Chondrocyte (in vitro differentiated cells): ENCODE results near the gene C1orf35. TPM values are rescaled to one million over a fixed set of nuclear protein-coding genes. Genes with fewer than 3 reads are reported as not detected.

Experiments
- DNase-seq: peaks from one replicate; pipeline ENCODE4 v3.0.0; 2021; ENCODE audit warnings: mixed read lengths, low spot score
- H3K27ac Mint-ChIP-seq: one replicate; pipeline ENCODE4 v1.8.0; 2021; ENCODE audit warnings: mild to moderate bottlenecking, moderate library complexity, mixed read lengths; ENCODE audit not compliant: unreplicated experiment
- H3K27me3 Mint-ChIP-seq: 2 replicates; pipeline ENCODE4 v1.8.0; 2021; ENCODE audit warnings: low read depth, mixed read lengths
- H3K36me3 Mint-ChIP-seq: 2 replicates; pipeline ENCODE4 v1.8.0; 2021; ENCODE audit warnings: low read depth, mixed read lengths
- H3K4me1 Mint-ChIP-seq: 2 replicates; pipeline ENCODE4 v1.8.0; 2021; ENCODE audit warnings: low read depth, mild to moderate bottlenecking, mixed read lengths
- H3K4me3 Mint-ChIP-seq: one replicate; pipeline ENCODE4 v1.8.0; 2021; ENCODE audit warnings: mild to moderate bottlenecking, moderate library complexity, mixed read lengths; ENCODE audit not compliant: unreplicated experiment
- H3K9me3 Mint-ChIP-seq: 2 replicates; pipeline ENCODE4 v1.8.0; 2021; ENCODE audit warnings: low read depth, mixed read lengths
- total RNA-seq: library from RNA; stranded (reverse); gene quantifications from 3 replicates; pipeline ENCODE4 v1.2.1, GENCODE V29; 2021
- TF ChIP-seq, protein P1 (sequence below): fragments of 200-600 bp; sonication (generic); IDR thresholded peaks from 2 replicates; pipeline ENCODE4 v1.5.0; 2021; ENCODE audit warnings: antibody characterized with exemption, mild to moderate bottlenecking, moderate library complexity

C1orf35 gene
- total RNA-seq, 1 donor from 2014 or later, result 13.3 TPM

DNA sequence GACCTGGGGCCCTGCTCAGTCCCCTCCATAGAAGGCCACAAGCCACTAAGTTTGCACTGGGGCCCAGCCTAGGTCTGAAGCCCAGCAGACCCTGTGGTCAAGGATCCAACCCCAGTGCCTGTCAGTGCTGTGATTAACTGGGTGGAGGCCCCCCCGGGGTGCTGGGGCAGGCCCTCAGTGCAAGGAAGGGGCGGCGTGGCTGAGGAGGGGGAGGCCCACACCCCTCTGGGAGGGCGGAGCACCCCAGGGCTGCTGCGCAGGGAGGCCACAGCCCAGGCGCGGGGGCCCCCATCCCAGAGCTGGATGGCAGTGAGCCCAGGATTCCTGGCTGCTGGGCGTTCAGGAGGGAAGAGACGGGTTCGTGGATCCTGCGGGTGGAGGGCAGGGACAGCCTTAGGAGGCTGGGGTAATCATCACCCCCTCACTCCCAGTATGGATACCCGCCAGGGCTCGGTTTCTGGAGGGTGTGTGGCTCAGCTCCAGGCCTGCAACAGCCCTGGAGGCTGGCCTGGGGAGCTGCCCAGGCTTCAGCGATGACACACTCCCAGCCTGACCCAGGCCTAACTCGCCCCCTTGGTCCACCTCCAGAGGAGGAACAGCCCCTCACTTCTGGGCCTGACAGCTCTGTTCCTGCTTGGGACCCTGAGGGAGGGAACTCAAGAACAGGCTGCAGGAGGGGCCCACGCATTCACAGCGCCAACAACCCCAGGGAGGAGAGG is 47.5 kb upstream of the C1orf35 start:
- Mint-ChIP-seq H3K9me3 (no peaks in the 10 kb centered on the region), H3K4me1 (no peaks in the 10 kb centered on the region), H3K27me3 (no peaks in the 10 kb centered on the region), H3K27ac (no peak overlapping the region), H3K4me3 (no peak overlapping the region), H3K36me3 (no peaks in the 10 kb centered on the region)
- no peak for DNase-seq
- TF ChIP-seq, protein P1, sequence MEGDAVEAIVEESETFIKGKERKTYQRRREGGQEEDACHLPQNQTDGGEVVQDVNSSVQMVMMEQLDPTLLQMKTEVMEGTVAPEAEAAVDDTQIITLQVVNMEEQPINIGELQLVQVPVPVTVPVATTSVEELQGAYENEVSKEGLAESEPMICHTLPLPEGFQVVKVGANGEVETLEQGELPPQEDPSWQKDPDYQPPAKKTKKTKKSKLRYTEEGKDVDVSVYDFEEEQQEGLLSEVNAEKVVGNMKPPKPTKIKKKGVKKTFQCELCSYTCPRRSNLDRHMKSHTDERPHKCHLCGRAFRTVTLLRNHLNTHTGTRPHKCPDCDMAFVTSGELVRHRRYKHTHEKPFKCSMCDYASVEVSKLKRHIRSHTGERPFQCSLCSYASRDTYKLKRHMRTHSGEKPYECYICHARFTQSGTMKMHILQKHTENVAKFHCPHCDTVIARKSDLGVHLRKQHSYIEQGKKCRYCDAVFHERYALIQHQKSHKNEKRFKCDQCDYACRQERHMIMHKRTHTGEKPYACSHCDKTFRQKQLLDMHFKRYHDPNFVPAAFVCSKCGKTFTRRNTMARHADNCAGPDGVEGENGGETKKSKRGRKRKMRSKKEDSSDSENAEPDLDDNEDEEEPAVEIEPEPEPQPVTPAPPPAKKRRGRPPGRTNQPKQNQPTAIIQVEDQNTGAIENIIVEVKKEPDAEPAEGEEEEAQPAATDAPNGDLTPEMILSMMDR, result no peak

- Mint-ChIP-seq H3K4me1 (no peaks in the 10 kb centered on the region), H3K27ac (no peak overlapping the region), H3K36me3 (no peaks in the 10 kb centered on the region), H3K9me3 (no peaks in the 10 kb centered on the region), H3K4me3 (no peak overlapping the region), H3K27me3 (no peaks in the 10 kb centered on the region)
- peak; percentile 90 for DNase-seq
- TF ChIP-seq, protein P1, result no peak
These were observed 47.0 kb upstream of the C1orf35 start for GRCh38 chr1:228150120-228150460.

- Mint-ChIP-seq H3K4me1 (no peaks in the 10 kb centered on the region), H3K27ac (no peak within 1 kb of the TSS), H3K9me3 (no peaks in the 10 kb centered on the region), H3K27me3 (no peaks in the 10 kb centered on the region), H3K4me3 (no peak within 1 kb of the TSS), H3K36me3 (no peaks in the 10 kb centered on the region)
- TF ChIP-seq, protein P1, result no peak
- no peak for DNase-seq
These were observed 46.4 kb upstream of the C1orf35 start, which contains the start of gene GJC2 for GRCh38 chr1:228149406-228150119. TSS of gene GJC2 (plus strand) at chr1:228149930. CDS start at chr1:228157759, 7,829 bp downstream.

DNA sequence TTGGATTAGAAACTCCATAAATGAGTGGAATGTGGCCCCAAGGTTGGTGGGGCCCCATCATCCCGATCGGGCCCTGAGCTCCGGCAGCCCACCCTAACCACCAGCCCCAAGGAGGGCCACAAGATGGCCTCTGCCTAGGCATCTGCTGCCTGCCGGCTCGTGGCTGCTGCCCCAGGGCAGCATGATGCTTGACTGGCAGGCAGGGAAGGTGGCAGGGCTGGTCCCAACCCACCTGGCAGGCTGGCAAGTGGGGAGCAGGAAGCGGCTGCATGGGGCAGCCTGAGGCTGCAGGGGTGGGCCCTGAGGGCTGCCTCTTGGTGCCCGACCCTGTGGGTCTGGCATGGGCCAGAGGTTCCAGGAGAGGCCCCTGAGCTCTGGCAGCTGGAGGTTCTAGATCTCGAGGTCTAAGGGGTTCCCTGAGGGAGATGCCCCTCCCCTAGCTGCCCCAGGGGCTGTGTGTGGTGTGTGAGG is 45.8 kb upstream of the C1orf35 start:
- Mint-ChIP-seq H3K27me3 (no peaks in the 10 kb centered on the region), H3K36me3 (no peaks in the 10 kb centered on the region), H3K4me1 (peaks cover under 1% of the 10 kb centered on the region), H3K9me3 (no peaks in the 10 kb centered on the region), H3K27ac (no peak overlapping the region), H3K4me3 (no peak overlapping the region)
- no peak for DNase-seq
- TF ChIP-seq, protein P1, result no peak

DNA sequence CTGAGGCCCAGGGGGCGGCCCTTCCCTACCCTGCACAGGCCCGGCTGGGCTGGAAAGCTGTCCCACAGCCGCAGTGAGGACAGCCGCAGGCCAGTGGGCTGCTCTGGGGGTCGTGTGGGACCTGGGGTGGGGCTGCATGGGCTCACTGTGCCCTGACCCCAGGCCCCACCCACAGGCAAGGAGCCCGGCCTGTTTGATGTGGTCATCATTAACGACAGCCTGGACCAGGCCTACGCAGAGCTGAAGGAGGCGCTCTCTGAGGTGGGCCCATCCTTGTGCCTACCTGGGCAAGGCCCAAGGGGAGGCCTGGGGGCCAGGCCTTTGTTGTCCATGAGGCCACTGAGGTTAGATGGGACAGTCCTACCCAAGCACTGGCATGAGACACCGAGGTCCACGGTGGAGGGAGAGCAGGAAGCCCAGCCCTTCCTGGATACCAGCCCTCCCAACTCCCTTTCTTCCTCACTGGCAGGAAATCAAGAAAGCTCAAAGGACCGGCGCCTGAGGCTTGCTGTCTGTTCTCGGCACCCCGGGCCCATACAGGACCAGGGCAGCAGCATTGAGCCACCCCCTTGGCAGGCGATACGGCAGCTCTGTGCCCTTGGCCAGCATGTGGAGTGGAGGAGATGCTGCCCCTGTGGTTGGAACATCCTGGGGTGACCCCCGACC is 45.2 kb upstream of the C1orf35 start:
- no peaks in the 10 kb centered on the region for H3K9me3 Mint-ChIP-seq
- H3K4me1 Mint-ChIP-seq, result peaks cover 6% of the 10 kb centered on the region
- no peaks in the 10 kb centered on the region for H3K27me3 Mint-ChIP-seq
- H3K4me3 Mint-ChIP-seq, result no peak overlapping the region
- H3K36me3 Mint-ChIP-seq, result no peaks in the 10 kb centered on the region
- no peak for DNase-seq
- TF ChIP-seq, protein P1, result no peak
- H3K27ac Mint-ChIP-seq, result no peak overlapping the region
